ENCODE results near the gene ESR1. TPM values are rescaled to one million over a fixed set of nuclear protein-coding genes. Genes with fewer than 3 reads are reported as not detected.

ESR1 gene
- polyA plus RNA-seq, 1 donor (not counting 4 experiments of a cell fraction or from before 2014, with no cell fraction given): 0.22 TPM

DNA sequence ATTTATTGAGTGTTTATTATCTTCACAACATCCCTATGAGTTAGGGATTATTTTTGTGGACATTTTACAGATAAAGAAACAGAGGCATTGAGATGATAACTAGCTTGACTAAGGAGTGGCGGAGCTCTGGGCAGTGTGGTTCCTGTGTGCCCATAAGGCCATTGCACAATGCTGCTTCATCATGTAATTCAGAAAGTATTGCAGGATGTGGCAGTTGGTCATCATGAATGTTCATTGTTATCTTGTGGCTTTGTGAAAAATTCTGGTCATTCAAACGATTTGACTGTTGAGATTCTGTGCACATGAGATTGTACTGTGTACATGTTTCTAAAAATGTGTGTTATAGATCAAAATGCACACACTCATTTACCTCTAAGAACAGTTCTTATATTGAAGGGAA lies 150.8 kb downstream of the ESR1 start:
- no peaks in the 10 kb centered on the region for H3K9me1 ChIP-seq (ENCODE audit: control insufficient read depth, extremely low read depth, insufficient read depth, low read length)
- no peaks in the 10 kb centered on the region for H4K20me1 ChIP-seq (ENCODE audit: control insufficient read depth, extremely low read depth, insufficient read depth, low read length)
- no peaks in the 10 kb centered on the region for H3K4me1 ChIP-seq (ENCODE audit: control insufficient read depth, extremely low read depth, insufficient read depth, low read length)
- dilution Hi-C loops (cut with MboI; ENCODE audit: extremely low pct_ligation_motif_present, low sequenced_read_pairs): no loop called here
- H3K27ac ChIP-seq (ENCODE audit: control insufficient read depth, insufficient read depth, low read length): no peak overlapping the region
- FAIRE-seq: no peak
- no peaks in the 10 kb centered on the region for H3K36me3 ChIP-seq (ENCODE audit: control insufficient read depth in 2 of 2, extremely low read depth in 1 of 2, insufficient read depth in 2 of 2, low read length in 2 of 2)
- TF ChIP-seq, protein P1, sequence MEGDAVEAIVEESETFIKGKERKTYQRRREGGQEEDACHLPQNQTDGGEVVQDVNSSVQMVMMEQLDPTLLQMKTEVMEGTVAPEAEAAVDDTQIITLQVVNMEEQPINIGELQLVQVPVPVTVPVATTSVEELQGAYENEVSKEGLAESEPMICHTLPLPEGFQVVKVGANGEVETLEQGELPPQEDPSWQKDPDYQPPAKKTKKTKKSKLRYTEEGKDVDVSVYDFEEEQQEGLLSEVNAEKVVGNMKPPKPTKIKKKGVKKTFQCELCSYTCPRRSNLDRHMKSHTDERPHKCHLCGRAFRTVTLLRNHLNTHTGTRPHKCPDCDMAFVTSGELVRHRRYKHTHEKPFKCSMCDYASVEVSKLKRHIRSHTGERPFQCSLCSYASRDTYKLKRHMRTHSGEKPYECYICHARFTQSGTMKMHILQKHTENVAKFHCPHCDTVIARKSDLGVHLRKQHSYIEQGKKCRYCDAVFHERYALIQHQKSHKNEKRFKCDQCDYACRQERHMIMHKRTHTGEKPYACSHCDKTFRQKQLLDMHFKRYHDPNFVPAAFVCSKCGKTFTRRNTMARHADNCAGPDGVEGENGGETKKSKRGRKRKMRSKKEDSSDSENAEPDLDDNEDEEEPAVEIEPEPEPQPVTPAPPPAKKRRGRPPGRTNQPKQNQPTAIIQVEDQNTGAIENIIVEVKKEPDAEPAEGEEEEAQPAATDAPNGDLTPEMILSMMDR (optimal IDR thresholded peaks at IDR 0.05 in 1 of 3, IDR thresholded peaks at IDR 0.05 in 1 of 3, conservative IDR thresholded peaks at IDR 0.05 in 1 of 3; ENCODE audit: extremely low read depth in 1 of 3, insufficient read depth in 2 of 3, low read length in 3 of 3): no peak
- TF ChIP-seq EZH2 (IDR thresholded peaks at IDR 0.05; ENCODE audit: low read length): no peak
- H3K4me2 ChIP-seq (ENCODE audit: control insufficient read depth, extremely low read depth, insufficient read depth, low read depth, low read length): no peak overlapping the region
- H2AFZ ChIP-seq (ENCODE audit: control insufficient read depth, low read length): no peak overlapping the region
- no peaks in the 10 kb centered on the region for H3K79me2 ChIP-seq (ENCODE audit: control insufficient read depth, insufficient read depth, low read length)
- DNase-seq (ENCODE audit: low read depth, low spot score): peak; percentile 1
- H3K4me3 ChIP-seq (ENCODE audit: control insufficient read depth in 2 of 3, extremely low read depth in 1 of 3, insufficient read depth in 2 of 3, low read depth in 1 of 3, low read length in 3 of 3): no peak overlapping the region
- H3K9ac ChIP-seq (ENCODE audit: control insufficient read depth, extremely low read depth, insufficient read depth, low read length): no peak overlapping the region
- H3K9me3 ChIP-seq (ENCODE audit: control insufficient read depth, low read depth, low read length): no peaks in the 10 kb centered on the region
- H3K27me3 ChIP-seq (ENCODE audit: control insufficient read depth, extremely low read depth, insufficient read depth, low read length): no peaks in the 10 kb centered on the region

DNA sequence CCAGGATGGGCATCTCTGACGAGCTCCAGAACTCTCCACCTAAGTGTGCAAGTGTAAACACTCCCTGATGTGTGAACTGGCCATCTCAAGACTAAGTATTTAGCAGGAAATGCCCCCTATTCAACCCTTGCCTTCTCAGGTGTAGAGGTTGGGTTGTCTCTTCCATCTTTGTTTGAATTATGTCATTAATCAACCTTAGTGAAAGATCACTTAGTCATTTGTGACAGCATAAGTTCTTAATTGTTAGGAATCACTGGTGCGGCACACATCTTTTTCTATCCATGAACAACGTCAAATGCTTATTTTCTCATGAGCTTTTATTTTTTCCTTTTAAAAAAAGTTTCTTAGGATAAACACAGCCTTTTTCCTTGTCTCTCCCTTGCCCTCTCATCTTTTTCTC lies 151.6 kb downstream of the ESR1 start:
- Histone ChIP-seq H3K27ac (ENCODE audit: control insufficient read depth, insufficient read depth, low read length) (no peak overlapping the region), H3K4me3 (ENCODE audit: control insufficient read depth in 2 of 3, extremely low read depth in 1 of 3, insufficient read depth in 2 of 3, low read depth in 1 of 3, low read length in 3 of 3) (no peak overlapping the region), H3K9me3 (ENCODE audit: control insufficient read depth, low read depth, low read length) (no peaks in the 10 kb centered on the region), H3K27me3 (ENCODE audit: control insufficient read depth, extremely low read depth, insufficient read depth, low read length) (no peaks in the 10 kb centered on the region), H4K20me1 (ENCODE audit: control insufficient read depth, extremely low read depth, insufficient read depth, low read length) (no peaks in the 10 kb centered on the region), H3K4me2 (ENCODE audit: control insufficient read depth, extremely low read depth, insufficient read depth, low read depth, low read length) (no peak overlapping the region), H3K9me1 (ENCODE audit: control insufficient read depth, extremely low read depth, insufficient read depth, low read length) (no peaks in the 10 kb centered on the region), H3K79me2 (ENCODE audit: control insufficient read depth, insufficient read depth, low read length) (no peaks in the 10 kb centered on the region), H3K4me1 (ENCODE audit: control insufficient read depth, extremely low read depth, insufficient read depth, low read length) (no peaks in the 10 kb centered on the region), H2AFZ (ENCODE audit: control insufficient read depth, low read length) (no peak overlapping the region), H3K36me3 (ENCODE audit: control insufficient read depth in 2 of 2, extremely low read depth in 1 of 2, insufficient read depth in 2 of 2, low read length in 2 of 2) (no peaks in the 10 kb centered on the region), H3K9ac (ENCODE audit: control insufficient read depth, extremely low read depth, insufficient read depth, low read length) (no peak overlapping the region)
- dilution Hi-C loops (cut with MboI; ENCODE audit: extremely low pct_ligation_motif_present, low sequenced_read_pairs): no loop called here
- DNase-seq (ENCODE audit: low read depth, low spot score) (no peak), FAIRE-seq (no peak)
- TF ChIP-seq, protein P1 (optimal IDR thresholded peaks at IDR 0.05 in 1 of 3, IDR thresholded peaks at IDR 0.05 in 1 of 3, conservative IDR thresholded peaks at IDR 0.05 in 1 of 3; ENCODE audit: extremely low read depth in 1 of 3, insufficient read depth in 2 of 3, low read length in 3 of 3): no peak
- no peak for TF ChIP-seq EZH2 (IDR thresholded peaks at IDR 0.05; ENCODE audit: low read length)

Data from keratinocyte (primary cell).